Pons (tissue), 1 donor: ENCODE results near the gene NOC4L.
A peak's percentile ranks its signal among the peaks of the same experiment; 100 is the strongest.
"Not testable (repeated sequence)": the region's sequence is repeated elsewhere in the genome, so short reads cannot be mapped to it uniquely, and the experiment has no call there.

ENCODE experiments used
- DNase-seq: peaks from one replicate; pipeline ENCODE4 v3.0.0-alpha.2; 2016; ENCODE audit warnings: low spot score

NOC4L gene

DNA sequence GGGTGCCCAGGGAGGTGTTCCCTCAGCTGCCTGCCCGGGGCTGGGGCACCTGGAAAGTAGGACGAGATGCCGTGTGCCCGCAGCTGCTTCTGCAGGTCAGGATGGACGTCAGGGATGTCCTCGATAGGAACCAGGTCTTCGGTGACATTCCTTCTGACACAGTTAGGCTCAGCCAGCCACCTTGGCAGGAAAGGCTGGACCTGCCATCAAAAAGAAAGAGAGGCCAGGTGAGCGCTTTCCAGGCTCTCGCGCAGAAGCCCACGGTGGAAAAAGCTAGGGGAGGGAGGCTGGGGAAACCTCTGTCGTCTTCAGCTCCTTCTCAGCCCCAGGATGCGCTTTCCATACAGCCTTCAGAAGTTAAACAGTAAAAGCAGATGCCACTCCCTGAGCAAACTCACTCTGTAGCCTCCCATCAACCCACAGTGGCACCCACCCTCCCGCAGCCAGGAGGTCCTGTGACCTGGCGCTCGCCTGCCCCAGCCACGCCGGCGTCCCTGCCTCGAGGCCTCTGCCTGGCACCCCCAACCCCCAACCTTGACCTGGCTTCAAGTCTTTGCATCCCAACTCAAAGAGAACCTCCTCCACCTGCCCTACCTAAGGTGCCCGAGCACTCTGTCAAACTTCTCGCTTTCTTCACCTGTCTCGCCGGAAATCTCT, 1.4 kb upstream of the NOC4L start:
- DNase-seq = no peak

GRCh38 chr12:132143336-132144071, 753 bp upstream of the NOC4L start:
- DNase-seq = no peak

GRCh38 chr12:132144810-132145168, 532 bp downstream of the NOC4L start:
- DNase-seq = no peak

DNA sequence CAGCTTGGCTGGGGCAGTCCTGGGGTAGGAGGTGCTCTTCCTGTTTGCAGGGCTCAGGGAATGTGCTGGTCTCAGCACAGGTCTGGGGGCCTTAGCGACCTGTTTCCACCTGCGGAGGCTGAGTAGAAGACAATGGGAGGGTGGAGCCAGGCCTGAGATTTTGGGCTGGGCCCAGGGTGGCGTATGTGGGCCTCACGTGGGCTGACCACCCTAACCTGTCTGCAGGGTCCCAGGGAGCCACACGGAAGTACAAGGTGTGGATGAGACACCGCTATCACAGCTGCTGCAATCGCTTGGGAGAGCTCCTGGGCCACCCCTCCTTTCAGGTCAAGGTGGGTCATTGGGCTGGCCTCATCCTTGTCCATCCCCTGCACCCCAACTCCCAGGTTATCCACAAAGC, 1.1 kb downstream of the NOC4L start:
- DNase-seq = no peak

GRCh38 chr12:132146098-132146497, 1.8 kb downstream of the NOC4L start:
- no peak for DNase-seq

DNA sequence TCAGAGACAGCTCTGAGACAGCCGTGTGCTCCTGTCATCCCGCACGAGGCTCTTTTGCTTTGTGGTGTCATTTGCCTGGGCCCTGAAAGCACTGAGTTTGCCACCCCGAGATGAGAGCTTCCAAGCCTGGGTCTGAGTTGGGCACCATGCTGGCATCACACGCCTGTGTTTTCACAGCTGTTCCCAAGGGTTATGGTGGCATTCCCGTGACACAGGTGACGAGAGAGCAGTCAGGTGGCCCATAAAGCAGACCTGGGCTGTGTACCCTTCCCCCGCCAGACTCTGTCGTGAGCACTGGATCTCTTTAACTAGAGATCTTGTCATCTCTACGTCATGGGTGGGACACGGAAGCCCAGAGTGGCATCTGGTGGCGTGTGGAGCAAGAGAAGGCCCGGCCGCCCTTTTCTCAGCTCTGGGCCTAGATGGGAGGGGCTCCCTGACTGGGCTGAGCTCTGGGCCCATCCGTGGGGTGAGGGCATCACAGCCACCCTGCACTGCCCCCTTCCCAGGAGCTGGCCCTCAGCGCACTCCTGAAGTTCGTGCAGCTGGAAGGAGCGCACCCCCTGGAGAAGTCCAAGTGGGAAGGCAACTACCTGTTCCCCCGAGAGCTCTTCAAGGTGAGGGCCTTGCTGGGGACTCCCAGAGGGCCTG, 2.6 kb downstream of the NOC4L start:
- DNase-seq = no peak

GRCh38 chr12:132147423-132148367, 3.4 kb downstream of the NOC4L start:
- no peak for DNase-seq

- DNase-seq = no peak
Observed at GRCh38 chr12:132148368-132149045, 4.2 kb downstream of the NOC4L start.

- not testable (repeated sequence) for DNase-seq
Observed at GRCh38 chr12:132149526-132149925, 5.3 kb downstream of the NOC4L start.

DNA sequence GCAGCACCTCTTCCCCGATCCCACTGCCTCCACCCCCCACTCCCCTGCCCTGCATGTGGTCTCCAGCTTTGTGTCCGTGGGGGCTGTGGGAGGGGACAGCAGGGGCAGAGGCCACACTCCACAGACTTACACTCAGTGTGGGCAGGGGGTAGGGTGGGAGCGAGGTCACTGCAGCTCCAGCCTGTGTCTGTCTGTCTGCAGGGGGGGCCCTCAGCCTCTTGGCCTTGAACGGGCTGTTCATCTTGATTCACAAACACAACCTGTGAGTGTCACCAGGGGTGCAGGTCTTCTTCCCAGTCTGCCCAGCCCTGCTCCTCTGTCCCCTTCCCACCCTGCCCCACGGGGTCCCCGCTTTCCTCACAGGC, 6.5 kb downstream of the NOC4L start:
- DNase-seq = no peak

GRCh38 chr12:132151145-132151765, 7.0 kb downstream of the NOC4L start:
- no peak for DNase-seq

- no peak for DNase-seq
Observed at GRCh38 chr12:132151766-132152410, 7.6 kb downstream of the NOC4L start.

- DNase-seq = no peak
Observed at GRCh38 chr12:132152411-132152821, 8.2 kb downstream of the NOC4L start.

GRCh38 chr12:132152953-132153352, 8.7 kb downstream of the NOC4L start:
- no peak for DNase-seq

DNA sequence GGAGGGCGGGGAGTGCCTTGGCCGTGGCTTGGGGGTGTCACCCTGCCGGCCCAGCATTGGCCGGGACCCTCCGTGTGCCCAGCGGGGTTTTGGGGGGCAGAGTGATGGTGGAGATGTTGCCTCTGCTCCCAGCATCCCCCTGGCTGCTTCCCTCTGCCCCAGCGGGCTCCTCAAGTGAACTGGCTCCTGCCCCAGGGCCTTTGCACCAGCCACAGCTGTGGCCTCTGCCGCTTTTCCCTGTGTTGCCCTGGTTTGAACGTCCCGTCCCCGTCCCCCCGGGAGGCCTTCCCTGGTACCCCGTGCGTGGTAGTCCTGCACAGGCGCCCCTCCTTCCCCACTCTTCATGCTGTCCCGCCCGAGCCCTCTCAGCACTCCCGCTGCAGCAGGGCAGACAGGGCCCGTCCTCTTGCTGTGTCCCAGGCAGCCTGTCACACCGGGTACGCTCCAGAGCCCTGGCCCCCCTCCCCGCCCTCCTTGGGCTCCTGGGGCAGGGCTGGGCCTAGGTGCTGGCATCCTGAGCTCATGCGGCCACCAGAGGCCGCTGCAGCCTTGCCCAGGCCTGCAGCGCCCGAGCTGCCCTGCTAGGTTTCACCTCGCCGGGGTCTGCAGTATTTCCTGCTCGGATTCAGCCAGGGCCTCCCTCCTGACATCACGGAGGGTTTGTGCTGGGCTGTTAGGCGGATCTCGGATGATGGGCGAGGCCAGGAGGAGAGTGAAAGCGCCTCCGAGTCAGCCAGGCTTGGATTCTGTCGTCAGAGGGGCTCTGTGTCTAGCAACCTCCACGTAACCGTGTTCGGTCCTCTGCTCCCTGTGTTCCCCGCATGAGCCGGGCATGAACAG, 9.5 kb downstream of the NOC4L start:
- peak; percentile 38 for DNase-seq

- DNase-seq = no peak
Observed at GRCh38 chr12:132154341-132154761, 10.1 kb downstream of the NOC4L start.

DNA sequence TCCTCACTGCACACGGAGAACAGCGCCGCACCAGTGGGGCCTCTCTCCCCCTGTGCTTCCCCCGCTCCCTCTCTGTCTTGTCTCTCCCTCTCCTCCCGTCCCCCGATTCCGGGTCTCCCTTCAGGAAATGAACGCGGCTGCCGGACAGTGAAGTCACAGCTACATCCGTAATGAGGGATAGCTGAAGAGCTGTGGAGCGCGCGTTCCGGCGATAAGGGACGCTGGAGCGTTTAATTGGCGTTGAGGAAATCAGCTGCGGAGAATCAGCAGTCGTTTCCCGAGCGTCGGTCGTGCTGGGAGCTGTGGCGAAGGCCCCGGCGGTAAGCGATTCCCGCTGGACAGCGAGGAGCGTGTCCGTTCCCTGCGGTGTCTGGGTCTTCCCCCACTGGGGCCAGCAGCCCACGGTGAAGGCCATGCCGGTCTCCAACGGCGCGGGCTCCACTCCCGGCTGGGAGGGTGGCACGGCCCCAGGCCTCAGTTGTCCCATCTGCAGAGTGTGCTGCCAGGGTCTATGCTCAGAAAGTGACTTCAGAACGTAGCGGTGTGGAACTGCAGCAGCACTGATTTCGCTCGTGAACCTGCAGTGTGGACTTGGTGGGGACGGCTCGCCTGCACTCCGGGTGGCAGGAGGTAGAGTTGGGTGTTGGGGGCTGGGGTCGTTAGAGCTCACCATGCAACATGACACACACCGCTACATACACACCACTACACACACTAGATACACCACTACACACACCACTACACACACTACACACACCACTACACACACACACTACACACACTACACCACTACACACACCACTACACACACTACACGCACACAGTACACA, 10.9 kb downstream of the NOC4L start:
- no peak for DNase-seq

DNA sequence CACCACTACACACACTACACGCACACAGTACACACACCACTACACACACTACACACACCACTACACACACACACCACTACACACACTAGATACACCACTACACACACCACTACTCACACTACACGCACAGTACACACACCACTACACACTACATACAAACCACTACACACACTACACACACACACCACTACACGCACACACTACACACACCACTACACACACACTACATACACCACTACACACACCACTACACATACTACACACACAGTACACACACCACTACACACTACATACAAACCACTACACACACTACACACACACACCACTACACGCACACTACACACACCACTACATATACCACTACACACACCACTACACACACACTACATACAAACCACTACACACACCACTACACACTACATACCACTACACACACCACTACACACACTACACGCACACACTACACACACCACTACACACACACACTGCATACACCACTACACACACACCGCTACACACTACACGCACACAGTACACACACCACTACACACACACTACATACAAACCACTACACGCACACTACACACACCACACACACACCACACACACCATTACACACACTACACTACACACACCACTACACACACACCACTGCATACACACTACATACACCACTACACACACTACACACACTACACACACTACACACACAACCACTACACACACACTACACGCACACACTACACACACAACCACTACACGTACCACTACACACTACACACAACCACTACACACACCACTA, 11.7 kb downstream of the NOC4L start:
- no peak for DNase-seq
